ENCODE measurements around the gene SAT2.
"Not testable (repeated sequence)": the region's sequence is repeated elsewhere in the genome, so short reads cannot be mapped to it uniquely, and the experiment has no call there.

SAT2 gene

GRCh38 chr17:7629939-7630571, 2.4 kb upstream of the SAT2 start, which contains the start of gene SHBG:
Gene SHBG (plus strand): TSS chr17:7630135. CDS start chr17:7630173, 38 bp downstream.
- H3K9me3 ChIP-seq, result no peaks in the 10 kb centered on the region
- no peak for DNase-seq
- TF ChIP-seq CTCF (IDR thresholded peaks at IDR 0.05; ENCODE audit: low read depth, low read length), result no peak
- H3K36me3 ChIP-seq, result no peaks in the 10 kb centered on the region
- H3K4me1 ChIP-seq, result no peaks in the 10 kb centered on the region
- H3K4me3 ChIP-seq (ENCODE audit: low read depth, low read length), result no peak within 1 kb of the TSS
- no peaks in the 10 kb centered on the region for H3K27me3 ChIP-seq

GRCh38 chr17:7626956-7627249, 718 bp downstream of the SAT2 start:
- Histone ChIP-seq H3K4me3 (ENCODE audit: low read depth, low read length) (peak overlapping the region; percentile 66), H3K4me1 (no peaks in the 10 kb centered on the region), H3K36me3 (no peaks in the 10 kb centered on the region), H3K9me3 (no peaks in the 10 kb centered on the region), H3K27me3 (no peaks in the 10 kb centered on the region)
- DNase-seq, result no peak
- TF ChIP-seq CTCF (IDR thresholded peaks at IDR 0.05; ENCODE audit: low read depth, low read length), result no peak

GRCh38 chr17:7626307-7626706, 1.3 kb downstream of the SAT2 start:
- no peak for TF ChIP-seq CTCF (IDR thresholded peaks at IDR 0.05; ENCODE audit: low read depth, low read length)
- Histone ChIP-seq H3K9me3 (no peaks in the 10 kb centered on the region), H3K27me3 (no peaks in the 10 kb centered on the region), H3K36me3 (no peaks in the 10 kb centered on the region), H3K4me1 (no peaks in the 10 kb centered on the region), H3K4me3 (ENCODE audit: low read depth, low read length) (no peak overlapping the region)
- DNase-seq, result no peak

GRCh38 chr17:7625749-7626148, 1.9 kb downstream of the SAT2 start:
- H3K4me3 ChIP-seq (ENCODE audit: low read depth, low read length); DNase-seq; H3K4me1 ChIP-seq; H3K36me3 ChIP-seq; H3K9me3 ChIP-seq; H3K27me3 ChIP-seq: not testable (repeated sequence)

GRCh38 chr17:7623661-7624060, 4.0 kb downstream of the SAT2 start:
- H3K9me3 ChIP-seq, result no peaks in the 10 kb centered on the region
- no peaks in the 10 kb centered on the region for H3K36me3 ChIP-seq
- H3K27me3 ChIP-seq, result no peaks in the 10 kb centered on the region
- H3K4me3 ChIP-seq (ENCODE audit: low read depth, low read length), result no peak overlapping the region
- H3K4me1 ChIP-seq, result no peaks in the 10 kb centered on the region
- TF ChIP-seq CTCF (IDR thresholded peaks at IDR 0.05; ENCODE audit: low read depth, low read length), result no peak
- DNase-seq, result no peak

- no peaks in the 10 kb centered on the region for H3K27me3 ChIP-seq
- H3K4me3 ChIP-seq (ENCODE audit: low read depth, low read length), result no peak overlapping the region
- H3K4me1 ChIP-seq, result no peaks in the 10 kb centered on the region
- no peaks in the 10 kb centered on the region for H3K36me3 ChIP-seq
- no peaks in the 10 kb centered on the region for H3K9me3 ChIP-seq
- no peak for DNase-seq
- no peak for TF ChIP-seq CTCF (IDR thresholded peaks at IDR 0.05; ENCODE audit: low read depth, low read length)
Observed at GRCh38 chr17:7620835-7621234, 6.8 kb downstream of the SAT2 start.

- Histone ChIP-seq H3K36me3 (no peaks in the 10 kb centered on the region), H3K4me1 (no peaks in the 10 kb centered on the region), H3K9me3 (no peaks in the 10 kb centered on the region), H3K4me3 (ENCODE audit: low read depth, low read length) (no peak overlapping the region), H3K27me3 (no peaks in the 10 kb centered on the region)
- no peak for DNase-seq
- TF ChIP-seq CTCF (IDR thresholded peaks at IDR 0.05; ENCODE audit: low read depth, low read length), result no peak
Observed at GRCh38 chr17:7618608-7619007, 9.0 kb downstream of the SAT2 start.
